ENCODE measurements around the gene LAMA5. TPM values are rescaled to one million over a fixed set of nuclear protein-coding genes. Genes with fewer than 3 reads are reported as not detected.

Gene LAMA5
- total and polyA plus RNA-seq, 2 donors (not counting 1 experiment from before 2014, with no cell fraction given), result 52.9 to 83.5 TPM

DNA sequence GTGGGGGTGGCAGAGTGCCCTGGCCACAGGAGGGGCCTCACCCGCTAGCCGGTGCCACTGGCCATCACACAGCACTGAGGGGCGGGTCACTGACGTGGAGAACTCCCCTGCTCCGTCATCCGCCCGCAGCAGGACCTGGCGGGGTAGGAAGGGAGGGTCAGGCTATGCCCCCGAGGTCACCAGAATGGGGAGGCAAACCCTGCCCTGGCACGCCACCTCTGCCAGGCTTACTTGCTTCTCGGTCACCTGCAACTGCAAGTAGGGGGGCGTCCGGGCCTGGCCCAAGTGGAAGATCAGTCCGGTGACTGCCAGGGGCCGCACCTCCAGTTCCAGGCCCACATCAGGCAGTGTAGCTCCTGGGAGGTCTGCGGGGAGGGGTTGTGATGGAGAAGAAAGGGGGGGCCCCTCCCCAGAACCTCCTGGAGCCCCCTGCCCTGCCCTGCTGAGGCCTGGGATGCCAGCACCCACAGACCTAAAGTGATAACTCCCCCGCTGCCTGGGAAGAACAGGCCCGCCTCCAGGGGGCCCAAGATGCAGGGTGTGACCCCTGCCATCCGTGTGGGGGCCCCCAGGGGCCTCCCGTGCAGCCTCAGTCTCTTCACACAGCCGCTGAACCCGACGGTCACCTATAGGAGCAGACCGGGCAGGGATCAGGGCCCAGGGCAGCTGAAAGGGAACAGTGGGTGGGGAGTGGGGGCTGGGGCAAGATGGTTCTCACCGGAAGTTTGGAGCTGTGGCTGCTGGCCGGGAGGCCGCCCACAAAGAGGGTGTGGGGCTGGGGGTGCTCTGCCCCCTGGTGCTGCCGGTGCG is 57.0 kb downstream of the LAMA5 start:
- peaks cover 0 to 44% of the 10 kb centered on the region in 2 experiments for H3K36me3 ChIP-seq (replicated peaks in 1 of 2; ENCODE audit: control extremely low read depth in 1 of 2, control insufficient read depth in 1 of 2, extremely low read depth in 1 of 2, insufficient read depth in 2 of 2, low read length in 1 of 2)
- no peak overlapping the region for H3K4me3 Mint-ChIP-seq
- WGBS (ENCODE audit: insufficient coverage), result 87% methylated on average over 29 of the region's 29 CpGs

More for the DNA sequence above, 57.0 kb downstream of the LAMA5 start:
- H3K27ac Mint-ChIP-seq, result no peak overlapping the region
- Histone ChIP-seq H3K4me1 (ENCODE audit: control insufficient read depth in 2 of 2, insufficient read depth in 2 of 2, low read length in 2 of 2) (peaks cover 0 to 5% of the 10 kb centered on the region in 2 donors), H3K9ac (ENCODE audit: low read length) (no peak overlapping the region), H3K9me3 (ENCODE audit: control extremely low read depth in 1 of 3, control insufficient read depth in 2 of 3, insufficient read depth in 1 of 3, low read length in 2 of 3) (no peaks in the 10 kb centered on the region), H4K20me1 (ENCODE audit: control insufficient read depth, insufficient read depth, low read length, poor library complexity, severe bottlenecking) (peaks cover 34% of the 10 kb centered on the region), H3K79me2 (ENCODE audit: control insufficient read depth, insufficient read depth, low read length) (peaks cover 11% of the 10 kb centered on the region), H3K27me3 (replicated peaks in 1 of 4; ENCODE audit: control extremely low read depth in 1 of 4, control insufficient read depth in 3 of 4, insufficient read depth in 4 of 4, low read length in 3 of 4) (no peaks in the 10 kb centered on the region), H3K27ac (ENCODE audit: low read length in 2 of 2) (no peak overlapping the region), H3K4me2 (replicated peaks; ENCODE audit: low read depth, low read length, poor library complexity, severe bottlenecking) (no peak overlapping the region), H2AFZ (ENCODE audit: insufficient read depth, low read depth, low read length, poor library complexity, severe bottlenecking) (no peak overlapping the region), H3K4me3 (ENCODE audit: control extremely low read depth in 1 of 5, extremely low read depth in 1 of 5, insufficient read depth in 1 of 5, low read depth in 2 of 5, low read length in 4 of 5) (no peak overlapping the region)
- POLR2A ChIA-PET, result no interaction called here
- no peak for ATAC-seq (ENCODE audit: low read depth)
- peaks cover 5% of the 10 kb centered on the region for H3K4me1 Mint-ChIP-seq
- DNase-seq, result no peak
- intact Hi-C loops (cut with micrococcal nuclease), result loop anchor here (10.0 kb wide), 1 partner anchor 335 kb away; the partner anchor contains the start of gene SLCO4A1
- H3K27me3 Mint-ChIP-seq, result no peaks in the 10 kb centered on the region
- TF ChIP-seq EZH2 (IDR thresholded peaks at IDR 0.05; ENCODE audit: borderline replicate concordance, insufficient read depth, low read depth, low read length, poor library complexity, severe bottlenecking) (no peak), CTCF (IDR thresholded peaks at IDR 0.05) (no peak)
- no peaks in the 10 kb centered on the region for H3K9me3 Mint-ChIP-seq (ENCODE audit: insufficient read depth)
- CTCF ChIA-PET, result interaction anchor here (0.9 kb wide), 1 partner anchor 73 kb away, joined by 3 read pairs; no protein-coding TSS in a partner anchor

All from B cell (primary cell).